HG02798 (cell line): ENCODE data around the gene SPRED1.

ENCODE experiments used
- ATAC-seq: cut with Tn5 transposase; IDR thresholded peaks from one replicate; pipeline ENCODE4 v1.9.1; 2021; ENCODE audit warnings: mild to moderate bottlenecking; ENCODE audit not compliant: unreplicated experiment, poor library complexity

The SPRED1 gene

GRCh38 chr15:38332711-38333110 lies 80.1 kb downstream of the SPRED1 start:
- no peak for ATAC-seq

GRCh38 chr15:38335116-38335515 lies 82.5 kb downstream of the SPRED1 start:
- ATAC-seq, result no peak

- ATAC-seq, result no peak
Observed at GRCh38 chr15:38344351-38344750, 91.7 kb downstream of the SPRED1 start.

GRCh38 chr15:38349251-38349650 lies 96.6 kb downstream of the SPRED1 start:
- ATAC-seq, result no peak

GRCh38 chr15:38351466-38351865 lies 98.8 kb downstream of the SPRED1 start:
- no peak for ATAC-seq

- ATAC-seq, result peak; percentile 64
Observed at GRCh38 chr15:38354315-38354929, 101.8 kb downstream of the SPRED1 start.

GRCh38 chr15:38362355-38362754 lies 109.7 kb downstream of the SPRED1 start:
- ATAC-seq, result no peak

- ATAC-seq, result no peak
Observed at GRCh38 chr15:38367476-38367875, 114.8 kb downstream of the SPRED1 start.

- ATAC-seq, result no peak
Observed at GRCh38 chr15:38369936-38370478, 117.4 kb downstream of the SPRED1 start.

- ATAC-seq, result no peak
Observed at GRCh38 chr15:38373016-38373415, 120.4 kb downstream of the SPRED1 start.

GRCh38 chr15:38374029-38374428 lies 121.4 kb downstream of the SPRED1 start:
- ATAC-seq, result no peak

- no peak for ATAC-seq
Observed at GRCh38 chr15:38374556-38374955, 121.9 kb downstream of the SPRED1 start.

GRCh38 chr15:38376081-38376480 lies 123.4 kb downstream of the SPRED1 start:
- no peak for ATAC-seq

- no peak for ATAC-seq
Observed at GRCh38 chr15:38377636-38378035, 125.0 kb downstream of the SPRED1 start.

GRCh38 chr15:38378161-38378560 lies 125.5 kb downstream of the SPRED1 start:
- no peak for ATAC-seq

- ATAC-seq, result peak; percentile 82
Observed at GRCh38 chr15:38389924-38390542, 137.4 kb downstream of the SPRED1 start.

- no peak for ATAC-seq
Observed at GRCh38 chr15:38391191-38391590, 138.6 kb downstream of the SPRED1 start.

GRCh38 chr15:38398134-38398533 lies 145.5 kb downstream of the SPRED1 start:
- no peak for ATAC-seq

GRCh38 chr15:38401106-38401505 lies 148.5 kb downstream of the SPRED1 start:
- ATAC-seq, result no peak

GRCh38 chr15:38401701-38402100 lies 149.1 kb downstream of the SPRED1 start:
- ATAC-seq, result no peak

- ATAC-seq, result no peak
Observed at GRCh38 chr15:38406436-38406835, 153.8 kb downstream of the SPRED1 start.
